Measurements from ENCODE around the gene PSEN1.

PSEN1 gene

GRCh38 chr14:73136387-73137225 lies at the start of gene PSEN1:
TSS of gene PSEN1 (plus strand) at chr14:73136507. CDS start at chr14:73148020, 11,513 bp downstream.
- DNase-seq (ENCODE audit: low spot score) (peak; percentile 60), FAIRE-seq (no peak)

GRCh38 chr14:73091044-73091443 lies 45.3 kb upstream of the PSEN1 start:
- no peak for DNase-seq (ENCODE audit: low spot score)
- FAIRE-seq, result no peak

GRCh38 chr14:73097421-73097820 lies 38.9 kb upstream of the PSEN1 start:
- DNase-seq (ENCODE audit: low spot score) (no peak), FAIRE-seq (no peak)

- no peak for FAIRE-seq
- DNase-seq (ENCODE audit: low spot score), result no peak
Measured at GRCh38 chr14:73100334-73100733, 36.0 kb upstream of the PSEN1 start.

- DNase-seq (ENCODE audit: low spot score) (no peak), FAIRE-seq (no peak)
Measured at GRCh38 chr14:73102806-73103497, 33.4 kb upstream of the PSEN1 start.

GRCh38 chr14:73105050-73105449 lies 31.3 kb upstream of the PSEN1 start:
- FAIRE-seq (no peak), DNase-seq (ENCODE audit: low spot score) (no peak)

- DNase-seq (ENCODE audit: low spot score) (no peak), FAIRE-seq (no peak)
Measured at GRCh38 chr14:73105727-73106126, 30.6 kb upstream of the PSEN1 start.

GRCh38 chr14:73116079-73116665 lies 20.1 kb upstream of the PSEN1 start:
- FAIRE-seq (no peak), DNase-seq (ENCODE audit: low spot score) (no peak)

GRCh38 chr14:73124180-73124894 lies 12.0 kb upstream of the PSEN1 start:
- FAIRE-seq, result no peak
- no peak for DNase-seq (ENCODE audit: low spot score)

- no peak for DNase-seq (ENCODE audit: low spot score)
- FAIRE-seq, result no peak
Measured at GRCh38 chr14:73125169-73125588, 11.1 kb upstream of the PSEN1 start.

- FAIRE-seq (no peak), DNase-seq (ENCODE audit: low spot score) (no peak)
Measured at GRCh38 chr14:73125746-73126145, 10.6 kb upstream of the PSEN1 start.

GRCh38 chr14:73133795-73134194 lies 2.5 kb upstream of the PSEN1 start:
- DNase-seq (ENCODE audit: low spot score) (no peak), FAIRE-seq (no peak)

- FAIRE-seq (no peak), DNase-seq (ENCODE audit: low spot score) (no peak)
Measured at GRCh38 chr14:73136085-73136386, 271 bp upstream of the PSEN1 start.

GRCh38 chr14:73140811-73141323 lies 4.6 kb downstream of the PSEN1 start:
- FAIRE-seq (no peak), DNase-seq (ENCODE audit: low spot score) (no peak)

GRCh38 chr14:73142216-73142615 lies 5.9 kb downstream of the PSEN1 start:
- DNase-seq (ENCODE audit: low spot score) (no peak), FAIRE-seq (no peak)

- no peak for FAIRE-seq
- no peak for DNase-seq (ENCODE audit: low spot score)
Measured at GRCh38 chr14:73143003-73143402, 6.7 kb downstream of the PSEN1 start.

- FAIRE-seq (no peak), DNase-seq (ENCODE audit: low spot score) (no peak)
Measured at GRCh38 chr14:73143617-73144016, 7.3 kb downstream of the PSEN1 start.

- FAIRE-seq (no peak), DNase-seq (ENCODE audit: low spot score) (no peak)
Measured at GRCh38 chr14:73145371-73145770, 9.1 kb downstream of the PSEN1 start.

GRCh38 chr14:73146111-73146510 lies 9.8 kb downstream of the PSEN1 start:
- FAIRE-seq (no peak), DNase-seq (ENCODE audit: low spot score) (no peak)

- no peak for DNase-seq (ENCODE audit: low spot score)
- no peak for FAIRE-seq
Measured at GRCh38 chr14:73149753-73150152, 13.4 kb downstream of the PSEN1 start.

GRCh38 chr14:73153272-73153671 lies 17.0 kb downstream of the PSEN1 start:
- no peak for FAIRE-seq
- DNase-seq (ENCODE audit: low spot score), result no peak

- no peak for FAIRE-seq
Measured at GRCh38 chr14:73162251-73162650, 25.9 kb downstream of the PSEN1 start.

More at GRCh38 chr14:73162251-73162650, 25.9 kb downstream of the PSEN1 start:
- no peak for DNase-seq (ENCODE audit: low spot score)
